ENCODE results near the gene BPIFB3. TPM values are rescaled to one million over a fixed set of nuclear protein-coding genes. Genes with fewer than 3 reads are reported as not detected.

BPIFB3 gene
- polyA plus RNA-seq, 1 donor from 2014 or later, result not detected

GRCh38 chr20:33074675-33075074, 21.0 kb downstream of the BPIFB3 start:
- Histone ChIP-seq H3K9ac (ENCODE audit: low read length) (no peak overlapping the region), H2AFZ (ENCODE audit: low read depth, low read length) (no peak overlapping the region), H3K79me2 (replicated peaks; ENCODE audit: insufficient read depth, low read length) (no peaks in the 10 kb centered on the region), H3K27me3 (ENCODE audit: insufficient read depth, low read depth, low read length) (no peaks in the 10 kb centered on the region), H4K20me1 (ENCODE audit: insufficient read depth) (no peaks in the 10 kb centered on the region), H3K9me3 (ENCODE audit: low read length) (no peaks in the 10 kb centered on the region), H3K4me3 (ENCODE audit: low read length) (no peak overlapping the region), H3F3A (ENCODE audit: insufficient read depth, low read length, poor library complexity, severe bottlenecking) (no peaks in the 10 kb centered on the region), H3K27ac (ENCODE audit: low read length) (no peak overlapping the region), H3K4me2 (ENCODE audit: low read length) (no peak overlapping the region), H3K36me3 (ENCODE audit: insufficient read depth, low read length) (no peaks in the 10 kb centered on the region), H3K9me2 (ENCODE audit: insufficient read depth, low read length) (no peaks in the 10 kb centered on the region)
- TF ChIP-seq EZH2 (IDR thresholded peaks at IDR 0.05; ENCODE audit: borderline replicate concordance, insufficient read depth, low read length, poor library complexity, severe bottlenecking) (no peak), SMC3 (conservative IDR thresholded peaks at IDR 0.05; ENCODE audit: poor library complexity) (no peak), POLR2AphosphoS5 (IDR thresholded peaks at IDR 0.05) (no peak), MXI1 (conservative IDR thresholded peaks at IDR 0.05; ENCODE audit: poor library complexity, severe bottlenecking) (no peak), TAF1 (IDR thresholded peaks at IDR 0.05; ENCODE audit: low read depth) (no peak), RAD21 (conservative IDR thresholded peaks at IDR 0.05) (no peak), CTCF (IDR thresholded peaks at IDR 0.05; ENCODE audit: poor library complexity, severe bottlenecking) (no peak), EP300 (conservative IDR thresholded peaks at IDR 0.05; ENCODE audit: poor library complexity, severe bottlenecking) (no peak), REST (IDR thresholded peaks at IDR 0.05; ENCODE audit: borderline replicate concordance) (no peak)

GRCh38 chr20:33075281-33075680, 21.6 kb downstream of the BPIFB3 start:
- Histone ChIP-seq H3K4me3 (ENCODE audit: low read length) (no peak overlapping the region), H3K9me2 (ENCODE audit: insufficient read depth, low read length) (no peaks in the 10 kb centered on the region), H3K9me3 (ENCODE audit: low read length) (no peaks in the 10 kb centered on the region), H3K36me3 (ENCODE audit: insufficient read depth, low read length) (no peaks in the 10 kb centered on the region), H2AFZ (ENCODE audit: low read depth, low read length) (no peak overlapping the region), H3K4me2 (ENCODE audit: low read length) (no peak overlapping the region), H4K20me1 (ENCODE audit: insufficient read depth) (no peaks in the 10 kb centered on the region), H3K27me3 (ENCODE audit: insufficient read depth, low read depth, low read length) (no peaks in the 10 kb centered on the region), H3F3A (ENCODE audit: insufficient read depth, low read length, poor library complexity, severe bottlenecking) (no peaks in the 10 kb centered on the region), H3K79me2 (replicated peaks; ENCODE audit: insufficient read depth, low read length) (no peaks in the 10 kb centered on the region), H3K27ac (ENCODE audit: low read length) (no peak overlapping the region), H3K9ac (ENCODE audit: low read length) (no peak overlapping the region)
- TF ChIP-seq CTCF (IDR thresholded peaks at IDR 0.05; ENCODE audit: poor library complexity, severe bottlenecking) (no peak), EZH2 (IDR thresholded peaks at IDR 0.05; ENCODE audit: borderline replicate concordance, insufficient read depth, low read length, poor library complexity, severe bottlenecking) (no peak), RAD21 (conservative IDR thresholded peaks at IDR 0.05) (no peak), REST (IDR thresholded peaks at IDR 0.05; ENCODE audit: borderline replicate concordance) (no peak), EP300 (conservative IDR thresholded peaks at IDR 0.05; ENCODE audit: poor library complexity, severe bottlenecking) (no peak)

Data from neural cell (in vitro differentiated cells).